ENCODE data around the gene FGF22.

The FGF22 gene

GRCh38 chr19:642767-643727 lies 3.4 kb downstream of the FGF22 start:
- no peak for DNase-seq (ENCODE audit: low read depth in 1 of 2, low spot score in 1 of 2)

DNA sequence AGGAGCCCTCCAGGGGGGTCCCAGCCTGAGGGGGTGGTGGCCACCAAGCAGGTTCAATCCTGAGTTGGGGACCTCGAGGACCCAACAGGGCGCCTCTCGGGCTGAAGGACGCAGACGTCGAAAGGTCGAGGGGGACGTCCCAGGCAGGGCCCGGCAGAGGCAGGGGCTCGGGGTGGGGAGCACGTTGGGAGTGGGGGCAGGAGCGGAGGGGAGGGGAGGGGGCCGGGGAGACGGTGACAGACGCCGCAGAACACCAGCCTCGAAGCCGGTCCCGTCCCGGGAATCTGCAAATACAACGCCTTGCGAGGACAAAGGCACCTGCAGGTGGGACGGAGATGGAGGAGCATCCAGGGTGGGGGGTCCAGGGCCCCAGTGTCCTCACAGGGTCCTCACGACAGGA lies 4.1 kb downstream of the FGF22 start:
- no peak for DNase-seq (ENCODE audit: low read depth in 1 of 2, low spot score in 1 of 2)

DNA sequence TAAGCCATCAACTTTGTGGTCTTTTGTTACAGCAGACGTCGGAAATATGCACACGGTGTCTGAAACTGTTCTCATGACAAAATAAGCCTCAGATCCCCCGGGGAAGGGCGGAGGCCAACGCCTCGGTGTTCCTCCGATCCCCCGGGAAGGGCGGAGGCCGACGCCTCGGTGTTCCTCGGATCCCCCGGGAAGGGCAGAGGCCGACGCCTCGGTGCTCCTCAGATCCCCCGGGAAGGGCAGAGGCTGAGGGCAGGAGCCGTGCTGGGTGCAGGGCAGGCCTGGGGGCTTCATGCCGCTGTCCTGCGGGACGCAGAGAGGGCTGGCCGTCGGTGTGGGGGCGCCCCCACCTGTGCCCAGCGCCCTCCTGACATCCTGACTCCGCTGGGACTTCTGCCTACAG lies 4.7 kb downstream of the FGF22 start:
- no peak for DNase-seq (ENCODE audit: low read depth in 1 of 2, low spot score in 1 of 2)

DNA sequence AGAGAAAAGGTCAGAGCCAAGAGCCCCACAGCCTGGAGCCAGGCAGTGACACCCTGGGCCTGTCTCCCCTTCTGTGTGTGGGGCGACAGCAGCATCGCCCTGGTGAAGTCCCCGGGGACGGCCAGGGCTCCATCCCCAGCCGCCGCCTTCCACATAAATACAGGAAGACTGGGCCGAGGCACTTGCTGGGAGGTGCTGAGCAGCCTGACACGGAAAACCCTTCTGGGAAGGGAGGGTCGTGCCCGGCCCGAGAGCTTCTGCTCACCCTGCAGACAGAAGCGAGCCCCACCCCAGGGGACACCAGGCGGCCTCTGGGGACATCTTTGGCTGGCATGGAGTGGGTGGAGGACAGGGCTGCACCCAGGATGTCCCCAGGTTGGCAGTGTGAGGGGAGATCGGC lies 5.1 kb downstream of the FGF22 start:
- DNase-seq (ENCODE audit: low read depth in 1 of 2, low spot score in 1 of 2), result no peak

DNA sequence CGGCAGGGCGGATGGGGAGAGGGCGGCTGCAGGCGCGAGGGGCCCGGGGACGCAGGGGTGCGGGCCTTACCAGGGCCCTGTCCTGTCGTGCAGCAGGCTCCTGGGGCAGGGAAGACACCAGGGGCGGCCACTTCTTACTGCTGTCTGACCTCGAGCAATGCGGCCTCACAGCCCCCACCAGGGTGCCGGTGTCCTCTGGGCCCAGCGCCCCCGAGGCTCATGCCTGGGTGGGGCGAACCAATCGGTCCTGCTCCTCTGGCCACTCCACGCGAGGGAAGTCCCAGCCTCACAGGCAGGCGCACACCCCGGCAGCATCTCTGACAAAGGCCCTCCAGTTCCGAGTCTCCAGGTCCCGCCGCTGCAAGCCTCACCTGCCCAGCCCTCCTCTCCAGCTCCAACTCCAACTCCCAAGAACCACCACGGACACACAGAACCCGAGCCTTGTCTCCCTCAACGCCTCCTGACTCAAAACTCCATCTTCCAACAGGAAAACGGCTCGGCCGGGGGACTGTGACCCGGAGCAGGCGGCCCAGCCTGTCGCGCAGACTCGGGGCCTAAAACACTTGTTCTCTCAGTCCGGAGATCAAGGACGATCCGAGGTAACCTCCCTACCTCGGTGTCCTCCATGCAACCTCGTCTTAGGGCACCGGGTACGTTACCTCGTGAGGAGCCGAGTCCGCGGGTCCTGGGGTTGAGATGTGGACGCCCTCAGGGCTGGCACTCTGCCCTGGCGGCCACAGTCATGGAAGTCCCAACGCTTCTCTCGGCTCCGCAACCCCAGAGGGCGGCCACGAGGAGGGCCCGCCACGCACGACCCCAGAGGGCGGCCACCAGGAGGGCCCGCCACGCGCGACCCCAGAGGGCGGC lies 6.5 kb downstream of the FGF22 start:
- no peak for DNase-seq (ENCODE audit: low read depth in 1 of 2, low spot score in 1 of 2)

DNA sequence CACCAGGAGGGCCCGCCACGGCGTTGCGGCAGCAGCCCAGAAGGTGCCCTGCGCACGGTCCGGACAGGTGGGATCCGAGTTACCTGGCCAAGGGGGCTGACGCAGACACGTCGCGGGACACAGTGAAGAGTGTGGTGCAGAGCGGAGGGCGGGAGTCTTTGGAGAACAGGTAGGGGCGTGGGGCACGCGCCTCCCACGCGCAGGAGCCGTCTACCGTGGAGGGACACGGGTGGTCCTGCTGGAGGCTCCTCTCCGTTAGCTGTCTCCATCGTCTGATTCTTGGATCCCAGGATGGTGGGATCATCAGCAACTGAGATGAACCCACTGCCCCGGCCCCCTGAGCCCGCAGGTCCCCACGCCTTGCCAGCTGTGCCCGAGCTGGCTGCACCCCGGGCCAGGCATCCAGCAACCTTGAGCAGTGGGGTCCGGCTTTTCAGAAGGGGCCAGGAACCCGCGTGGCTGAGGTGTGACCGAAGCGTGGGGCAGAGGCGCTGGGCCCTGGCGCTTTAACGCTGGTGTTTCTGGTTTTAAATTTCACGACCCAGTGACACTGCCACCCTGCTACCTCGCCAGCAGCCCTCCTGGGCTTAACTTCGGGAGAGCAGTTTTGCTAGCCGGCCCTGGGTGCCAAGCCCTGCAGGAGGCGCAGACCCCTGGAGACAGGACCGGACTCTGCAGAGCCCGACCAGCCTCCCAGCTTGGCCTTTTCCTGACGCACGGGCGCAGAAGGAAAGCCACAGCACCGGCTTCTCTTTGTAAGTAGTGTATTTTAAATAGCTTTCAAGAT lies 7.3 kb downstream of the FGF22 start:
- DNase-seq (ENCODE audit: low read depth in 1 of 2, low spot score in 1 of 2), result no peak

DNA sequence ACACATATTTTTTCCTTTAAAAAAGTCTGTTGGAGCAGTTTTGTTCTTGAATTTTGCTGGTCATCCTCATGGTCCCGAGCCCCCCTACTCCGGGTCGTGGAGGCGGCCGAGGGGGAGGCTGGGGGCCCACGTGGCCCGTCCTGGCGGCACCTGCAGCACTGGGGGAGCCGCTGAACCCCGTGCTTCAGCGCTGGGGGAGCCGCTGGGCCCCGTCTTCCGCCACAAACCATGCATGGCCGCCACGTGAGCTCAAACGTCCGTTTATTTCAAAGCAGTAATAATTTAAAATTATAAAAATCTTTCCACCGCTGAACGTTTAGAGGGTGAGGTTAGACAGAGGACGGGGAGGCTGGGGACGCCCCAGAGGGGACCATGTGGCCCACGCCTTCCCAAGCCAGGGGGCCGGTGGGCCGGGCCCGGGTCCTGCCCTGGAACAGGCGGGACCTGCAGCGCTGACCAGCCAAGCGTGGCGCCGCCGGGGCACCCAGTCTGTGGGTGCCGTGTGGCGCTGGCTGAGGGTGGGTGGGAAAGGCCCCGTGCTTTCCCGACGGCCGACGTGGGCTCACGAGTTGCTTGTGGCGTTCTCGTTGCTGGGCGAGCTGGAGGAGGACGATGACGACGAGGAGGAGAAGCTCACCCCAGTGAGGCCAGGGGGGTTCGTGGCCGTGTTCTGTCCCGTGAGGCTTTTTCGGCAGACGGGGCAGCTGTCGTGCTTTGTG lies 8.0 kb downstream of the FGF22 start:
- DNase-seq (ENCODE audit: low read depth in 1 of 2, low spot score in 1 of 2), result no peak

GRCh38 chr19:648305-648704 lies 8.6 kb downstream of the FGF22 start:
- DNase-seq (ENCODE audit: low read depth in 1 of 2, low spot score in 1 of 2), result no peak

DNA sequence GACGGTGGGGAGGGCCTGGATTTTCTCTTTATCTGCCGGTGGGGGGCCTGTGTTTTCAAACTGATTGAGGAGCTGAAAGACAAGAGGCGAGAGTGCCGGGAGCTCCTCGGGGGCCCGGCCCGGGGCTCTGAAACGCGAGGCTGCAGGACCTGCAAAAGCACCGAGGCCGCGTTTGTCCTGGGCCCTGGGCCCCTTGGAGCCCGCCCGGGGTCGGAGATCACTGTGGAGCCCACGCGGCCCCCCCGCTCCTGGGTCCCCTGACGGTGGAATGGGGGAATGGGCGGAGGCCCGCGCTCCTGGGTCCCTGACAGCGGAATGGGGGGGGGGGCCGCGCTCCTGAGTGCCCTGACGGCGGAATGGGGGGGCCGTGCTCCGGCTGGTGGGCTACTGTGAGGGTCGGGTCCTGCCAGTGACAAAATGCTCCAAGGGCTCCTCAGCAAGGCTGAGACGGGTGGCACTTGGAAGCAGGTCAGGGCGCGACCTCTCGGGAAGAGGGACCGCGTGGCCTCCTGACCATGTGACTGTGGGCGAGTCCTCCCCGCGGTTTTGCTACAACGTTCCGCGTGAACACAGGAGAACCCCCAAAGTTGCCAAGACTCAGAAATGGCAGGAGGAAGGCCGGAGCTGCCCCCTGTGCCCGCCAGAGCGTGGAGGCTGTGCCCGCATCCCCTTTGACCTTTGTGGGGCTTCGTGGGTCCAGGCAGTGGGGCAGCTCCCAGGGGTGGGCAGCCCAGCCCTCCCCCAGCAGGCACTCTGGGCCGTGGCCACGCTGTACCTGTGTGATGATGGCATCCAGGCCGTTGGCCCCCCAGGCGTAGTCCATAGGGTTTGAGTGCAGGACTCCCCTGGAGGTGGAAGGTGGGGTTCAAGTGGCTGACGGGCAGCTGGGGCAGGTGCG lies 9.5 kb downstream of the FGF22 start:
- DNase-seq (ENCODE audit: low read depth in 1 of 2, low spot score in 1 of 2), result no peak

GRCh38 chr19:650121-650520 lies 10.4 kb downstream of the FGF22 start:
- DNase-seq (ENCODE audit: low read depth in 1 of 2, low spot score in 1 of 2), result no peak

GRCh38 chr19:651114-651818 lies 11.6 kb downstream of the FGF22 start:
- DNase-seq (ENCODE audit: low read depth in 1 of 2, low spot score in 1 of 2), result no peak

GRCh38 chr19:651991-652390 lies 12.3 kb downstream of the FGF22 start:
- no peak for DNase-seq (ENCODE audit: low read depth in 1 of 2, low spot score in 1 of 2)

- no peak for DNase-seq (ENCODE audit: low read depth in 1 of 2, low spot score in 1 of 2)
These were observed 13.0 kb downstream of the FGF22 start for GRCh38 chr19:652467-653389.

DNA sequence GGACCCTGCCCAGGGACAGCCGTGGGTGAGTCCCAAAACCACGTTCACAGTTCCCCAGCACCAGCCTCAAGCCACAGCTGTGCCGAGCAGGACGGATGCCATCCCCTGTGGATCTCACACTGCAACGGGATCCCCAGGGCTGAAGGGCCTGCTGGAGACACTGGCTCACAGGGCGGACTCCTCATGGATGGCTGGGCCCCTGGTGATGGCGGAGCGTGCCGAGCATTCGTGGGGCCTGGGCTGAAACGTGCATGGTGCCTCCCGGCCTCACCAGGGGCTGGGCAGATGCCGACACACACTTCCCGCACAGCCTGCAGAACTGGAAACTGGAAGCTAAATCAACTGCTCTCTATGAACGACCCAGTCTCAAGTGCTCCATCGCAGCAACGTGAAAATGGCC lies 13.7 kb downstream of the FGF22 start:
- no peak for DNase-seq (ENCODE audit: low read depth in 1 of 2, low spot score in 1 of 2)

GRCh38 chr19:655691-656090 lies 16.0 kb downstream of the FGF22 start:
- DNase-seq (ENCODE audit: low read depth in 1 of 2, low spot score in 1 of 2), result no peak

GRCh38 chr19:656751-657559 lies 17.3 kb downstream of the FGF22 start:
- DNase-seq (ENCODE audit: low read depth in 1 of 2, low spot score in 1 of 2), result no peak

- DNase-seq (ENCODE audit: low read depth in 1 of 2, low spot score in 1 of 2), result no peak
These were observed 17.9 kb downstream of the FGF22 start for GRCh38 chr19:657611-658010.
